ENCODE data around the gene TMEM266.

DNA sequence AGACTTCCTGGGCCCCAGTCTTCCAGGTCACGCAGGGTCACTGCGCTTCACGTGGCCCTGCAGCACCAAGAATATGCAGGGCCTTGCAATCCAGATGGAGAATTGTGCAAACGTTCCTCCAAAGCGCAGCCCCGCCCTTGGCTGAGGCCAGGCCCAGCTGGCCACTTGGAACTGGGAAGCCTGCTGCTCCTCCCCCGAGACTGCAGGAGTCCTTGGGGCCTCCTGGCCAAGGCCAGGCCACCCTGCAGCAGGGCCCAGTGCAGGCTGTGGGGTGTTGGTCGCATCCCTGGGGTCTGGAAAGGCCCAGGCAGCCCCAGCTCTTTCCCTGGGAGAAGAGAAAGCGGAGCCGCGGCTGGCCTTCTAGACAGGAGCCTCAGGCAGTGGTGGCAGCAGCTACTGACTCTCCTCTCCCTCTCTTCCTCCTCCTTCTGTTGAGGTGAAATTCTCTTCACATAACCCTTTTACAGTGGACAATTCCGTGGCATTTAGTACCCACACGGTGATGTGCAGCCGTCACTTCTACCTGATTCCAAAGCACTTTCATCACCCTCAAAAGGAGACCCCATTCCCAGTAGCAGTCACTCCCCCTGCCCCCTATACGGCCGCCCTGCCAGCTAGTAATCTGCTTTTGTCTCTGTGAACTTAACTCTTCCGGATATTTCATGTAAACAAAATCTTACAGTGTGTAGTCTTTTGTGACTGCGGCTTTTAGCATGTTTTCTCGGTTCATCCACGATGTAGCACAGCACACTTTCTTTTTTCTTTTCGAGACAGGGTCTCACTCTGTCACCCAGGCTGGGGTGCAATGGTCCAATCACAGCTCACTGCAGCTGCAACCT is 103.9 kb downstream of the TMEM266 start:
- TF ChIP-seq EZH2 (IDR thresholded peaks at IDR 0.05) (no peak), POLR2AphosphoS5 (IDR thresholded peaks at IDR 0.05; ENCODE audit: borderline replicate concordance, low read depth, low read length) (no peak)
